ENCODE measurements around the gene RNF175.

RNF175 gene

GRCh38 chr4:153748378-153748777 is 11.4 kb downstream of the RNF175 start:
- no peak for DNase-seq (ENCODE audit: low read depth, low spot score)

DNA sequence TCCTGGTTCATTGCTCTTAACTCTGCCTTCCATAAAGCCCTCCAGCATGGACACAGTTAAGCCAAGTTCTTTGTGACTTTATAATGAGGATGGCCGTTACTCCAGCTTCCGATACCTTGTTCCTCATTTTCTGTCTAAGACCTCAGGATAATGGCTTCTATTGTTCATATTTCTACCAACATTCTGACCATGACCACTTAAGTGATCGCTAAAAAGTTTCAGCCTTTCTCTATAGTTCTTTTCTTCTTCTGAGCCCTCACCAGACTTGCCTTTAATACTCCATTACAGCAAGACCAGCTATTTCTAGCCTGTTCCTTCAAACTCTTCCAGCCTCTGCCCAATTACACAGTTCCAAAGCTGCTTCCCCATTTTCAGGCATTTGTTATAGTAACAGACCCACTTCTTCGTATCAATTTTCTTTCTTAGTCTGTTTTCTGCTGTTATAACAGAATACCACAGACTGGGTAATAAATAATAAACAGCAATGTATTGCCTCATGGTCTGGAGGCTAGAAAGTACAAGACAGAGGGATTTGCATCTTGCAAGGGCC is 12.3 kb downstream of the RNF175 start:
- DNase-seq (ENCODE audit: low read depth, low spot score), result no peak

GRCh38 chr4:153745651-153746050 is 14.2 kb downstream of the RNF175 start:
- no peak for DNase-seq (ENCODE audit: low read depth, low spot score)

- no peak for DNase-seq (ENCODE audit: low read depth, low spot score)
These were observed 18.3 kb downstream of the RNF175 start for GRCh38 chr4:153741541-153741940.

DNA sequence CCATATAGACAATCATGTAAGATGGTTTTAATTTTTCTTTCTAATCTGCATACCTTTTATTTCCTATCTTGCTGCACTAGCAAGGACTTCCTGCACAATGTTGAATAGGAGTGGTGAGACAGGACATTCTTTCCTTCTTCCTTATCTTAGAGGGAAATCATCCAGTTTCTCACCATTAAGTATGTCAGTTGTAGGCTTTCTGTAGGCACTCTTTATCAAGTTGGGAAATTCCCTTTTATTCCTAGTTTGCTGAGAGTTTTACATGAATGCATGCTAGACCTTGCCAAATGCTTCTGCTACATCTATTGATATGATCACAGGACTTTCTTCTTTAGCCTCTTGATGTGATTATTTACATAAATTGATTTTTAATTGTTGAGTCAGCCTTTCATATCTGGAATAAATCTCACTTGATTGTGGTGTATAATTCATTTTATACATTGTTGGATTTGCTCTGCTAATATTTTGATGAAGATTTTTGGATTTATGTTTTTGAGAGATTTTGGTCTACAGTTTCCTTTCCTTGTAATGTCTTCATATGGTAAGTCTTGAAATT is 23.8 kb downstream of the RNF175 start:
- DNase-seq (ENCODE audit: low read depth, low spot score), result no peak

- DNase-seq (ENCODE audit: low read depth, low spot score), result no peak
These were observed 25.9 kb downstream of the RNF175 start for GRCh38 chr4:153733751-153734448.

- DNase-seq (ENCODE audit: low read depth, low spot score), result no peak
These were observed 28.6 kb downstream of the RNF175 start for GRCh38 chr4:153731239-153731638.

DNA sequence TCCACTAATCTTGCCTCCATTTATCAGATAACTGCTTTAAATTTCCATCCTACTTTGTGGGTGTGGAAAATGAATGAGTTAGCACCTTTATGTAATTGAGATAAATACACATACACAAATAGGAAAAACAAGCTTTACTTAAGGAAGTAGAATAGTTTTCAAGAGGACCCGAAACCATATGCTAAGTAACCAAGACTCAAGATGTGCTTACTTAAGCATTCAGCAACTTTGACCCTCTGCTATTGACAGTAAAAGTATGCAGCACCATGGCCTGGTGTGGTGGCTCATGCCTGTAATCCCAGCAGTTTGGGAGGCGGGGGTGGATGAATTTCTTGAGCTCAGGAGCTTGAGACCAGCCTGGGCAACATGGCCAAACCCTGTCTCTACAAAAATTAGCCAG is 29.9 kb downstream of the RNF175 start:
- no peak for DNase-seq (ENCODE audit: low read depth, low spot score)

GRCh38 chr4:153728660-153729059 is 31.2 kb downstream of the RNF175 start:
- DNase-seq (ENCODE audit: low read depth, low spot score), result no peak

- DNase-seq (ENCODE audit: low read depth, low spot score), result no peak
These were observed 31.7 kb downstream of the RNF175 start for GRCh38 chr4:153728151-153728550.

- no peak for DNase-seq (ENCODE audit: low read depth, low spot score)
These were observed 34.0 kb downstream of the RNF175 start for GRCh38 chr4:153725831-153726154.

- DNase-seq (ENCODE audit: low read depth, low spot score), result no peak
These were observed 34.5 kb downstream of the RNF175 start for GRCh38 chr4:153725136-153725830.

- DNase-seq (ENCODE audit: low read depth, low spot score), result no peak
These were observed 35.2 kb downstream of the RNF175 start for GRCh38 chr4:153724606-153725005.

GRCh38 chr4:153722036-153722435 is 37.8 kb downstream of the RNF175 start:
- no peak for DNase-seq (ENCODE audit: low read depth, low spot score)

DNA sequence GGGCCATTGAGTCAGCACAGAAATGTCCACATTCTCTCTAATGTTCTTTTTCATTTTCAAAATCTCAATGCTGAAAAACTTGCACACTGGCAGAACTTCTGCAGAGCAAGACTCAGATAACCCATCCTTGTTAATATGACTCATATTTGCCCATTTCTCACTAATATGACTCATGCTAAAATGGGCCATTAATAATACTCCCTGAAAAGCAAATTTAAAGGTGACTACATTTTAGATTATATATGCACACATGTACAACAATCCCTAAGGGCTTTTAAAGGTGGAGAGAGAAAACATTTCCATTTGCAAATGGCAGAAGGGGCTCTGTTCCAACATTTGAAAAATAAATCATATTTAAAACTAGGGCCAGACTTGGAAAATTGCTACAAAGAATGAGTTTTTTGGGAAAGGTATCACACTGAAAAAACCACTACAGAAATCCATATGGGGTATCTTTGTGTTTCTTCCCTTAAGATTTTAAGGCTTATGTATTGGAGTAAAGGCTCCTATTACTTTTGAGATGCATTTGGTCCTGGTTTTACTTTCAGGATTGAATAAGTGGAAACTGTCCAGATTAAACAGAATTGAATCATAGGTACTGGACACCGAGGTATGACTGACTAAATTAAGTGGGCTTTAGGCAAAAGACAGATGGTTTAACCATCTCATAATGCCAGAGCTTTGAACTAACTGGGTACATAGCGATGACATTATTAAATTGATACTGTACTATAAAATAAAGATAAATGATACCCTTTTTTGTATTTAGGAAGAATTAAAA is 45.8 kb downstream of the RNF175 start:
- no peak for DNase-seq (ENCODE audit: low read depth, low spot score)

DNA sequence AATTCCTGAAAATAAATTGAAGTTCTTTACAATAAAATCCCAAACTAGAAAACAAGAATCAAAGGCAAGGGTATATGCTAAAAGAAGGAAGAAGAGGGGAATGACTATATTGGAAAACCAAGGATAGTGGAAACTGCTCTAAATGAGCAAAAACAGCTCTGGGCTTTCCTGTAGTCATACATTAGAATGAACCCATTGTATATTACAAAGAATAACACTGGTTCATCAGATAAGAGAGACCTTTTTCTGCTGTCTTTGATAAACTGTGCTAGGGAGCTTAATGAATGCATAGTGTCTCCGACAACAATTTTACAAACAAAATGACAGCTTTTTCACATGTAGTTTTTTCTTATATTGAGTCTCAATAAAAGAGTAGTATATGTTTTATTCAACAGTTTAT is 49.1 kb downstream of the RNF175 start:
- DNase-seq (ENCODE audit: low read depth, low spot score), result no peak

GRCh38 chr4:153706519-153706918 is 53.3 kb downstream of the RNF175 start:
- no peak for DNase-seq (ENCODE audit: low read depth, low spot score)

DNA sequence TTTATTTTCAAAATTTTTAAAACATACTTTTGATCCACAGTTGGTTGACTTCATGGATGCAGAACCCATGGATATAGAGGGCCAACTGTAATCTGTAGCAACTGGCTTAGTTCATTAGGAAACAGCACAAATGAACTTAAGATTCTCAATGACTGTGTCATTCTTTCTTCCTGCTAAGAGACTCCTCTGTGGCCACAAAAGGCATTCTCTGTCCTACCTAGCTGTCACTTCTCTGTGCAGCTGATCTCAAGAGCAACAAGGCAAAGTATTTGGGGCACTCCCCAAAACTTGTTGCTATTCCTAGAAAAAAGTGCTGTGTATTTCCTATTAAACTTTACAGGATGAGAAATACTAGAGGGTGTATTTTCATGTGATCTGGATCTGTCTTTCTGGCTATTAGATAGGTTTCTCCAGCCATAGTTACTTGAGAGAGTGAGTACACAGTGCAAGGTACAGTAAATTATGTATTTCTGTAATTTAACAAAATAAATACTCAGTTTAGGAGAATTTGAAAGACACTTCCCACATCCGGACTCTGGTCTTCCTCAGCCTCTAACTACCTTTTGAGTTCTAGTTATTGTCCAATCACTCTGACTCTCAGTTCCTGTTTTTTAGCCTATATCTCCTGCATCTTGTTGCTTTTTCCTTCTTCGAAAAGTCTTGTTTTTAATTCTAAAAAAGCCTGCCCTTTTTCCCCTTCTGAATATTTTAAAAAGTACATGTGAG is 53.9 kb downstream of the RNF175 start:
- DNase-seq (ENCODE audit: low read depth, low spot score), result no peak

GRCh38 chr4:153704522-153704921 is 55.3 kb downstream of the RNF175 start:
- DNase-seq (ENCODE audit: low read depth, low spot score), result no peak

- DNase-seq (ENCODE audit: low read depth, low spot score), result no peak
These were observed 74.9 kb downstream of the RNF175 start for GRCh38 chr4:153684971-153685371.

DNA sequence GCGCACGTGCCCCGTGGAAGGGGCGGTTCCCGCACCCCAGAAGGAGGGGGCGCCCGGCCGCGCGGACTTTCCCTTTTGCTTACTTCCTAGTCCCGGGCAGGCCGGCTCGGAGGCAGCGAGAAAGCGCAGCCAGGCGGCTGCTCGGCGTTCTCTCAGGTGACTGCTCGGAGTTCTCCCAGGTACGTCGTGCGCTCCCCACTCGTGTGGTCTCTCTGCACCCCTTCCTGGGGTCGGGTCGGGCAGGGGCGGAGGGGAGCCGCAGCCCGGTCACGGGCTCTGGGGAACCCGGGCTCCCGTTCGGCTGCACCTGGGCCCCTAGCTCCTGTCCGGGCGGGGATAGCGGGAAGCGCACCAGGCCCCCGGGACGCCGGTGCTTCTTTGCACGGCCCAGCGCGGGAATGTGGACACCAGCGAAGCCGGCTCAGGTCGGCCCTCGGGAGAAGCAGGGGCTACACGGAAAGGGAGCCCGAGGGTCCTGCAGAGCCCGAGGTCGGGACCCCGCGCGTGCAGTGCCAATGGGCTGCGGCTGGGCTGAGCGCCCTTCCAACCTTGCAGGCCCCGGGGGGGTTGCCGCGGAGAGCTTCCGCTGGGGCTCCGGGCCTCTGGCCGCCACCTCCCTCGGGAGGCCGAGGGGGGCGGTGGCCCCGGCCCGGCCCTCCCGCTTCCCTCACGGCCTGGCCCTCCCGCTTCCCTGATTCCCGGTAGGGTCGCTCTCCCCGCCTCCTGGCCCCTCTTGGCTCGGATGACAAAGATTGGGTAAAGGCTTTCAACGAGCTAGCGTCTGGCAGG is 75.4 kb downstream of the RNF175 start, which contains the start of gene TLR2:
Gene TLR2, plus strand, starts transcription at position 99 of the 789 bp plus-strand sequence. CDS start 18,628 bp downstream, outside the sequence.
- DNase-seq (ENCODE audit: low read depth, low spot score), result peak; percentile 51

Data from activated naive CD8-positive, alpha-beta T cell treated with anti-CD3 and anti-CD28 coated beads, Interleukin-2, amount 50 U/mL, for 16 hours (primary cell).